HG03469 (cell line): ENCODE results near the gene SRGAP2C.
"Not testable (repeated sequence)": the region's sequence is repeated elsewhere in the genome, so short reads cannot be mapped to it uniquely, and the experiment has no call there.

Experiments used
- ATAC-seq: cut with Tn5 transposase; IDR thresholded peaks from one replicate; pipeline ENCODE4 v1.9.1; 2021; ENCODE audit warnings: mild to moderate bottlenecking, moderate library complexity, moderate number of reproducible peaks; ENCODE audit not compliant: unreplicated experiment

Gene SRGAP2C

GRCh38 chr1:121324726-121325125, 140.0 kb downstream of the SRGAP2C start:
- not testable (repeated sequence) for ATAC-seq

GRCh38 chr1:121332141-121332540, 147.4 kb downstream of the SRGAP2C start:
- not testable (repeated sequence) for ATAC-seq

- not testable (repeated sequence) for ATAC-seq
Observed at GRCh38 chr1:121332599-121333562, 148.1 kb downstream of the SRGAP2C start.

GRCh38 chr1:121337958-121338357, 153.2 kb downstream of the SRGAP2C start:
- peak; percentile 60 for ATAC-seq

- not testable (repeated sequence) for ATAC-seq
Observed at GRCh38 chr1:121339611-121340010, 154.8 kb downstream of the SRGAP2C start.

GRCh38 chr1:121343311-121343906, 158.6 kb downstream of the SRGAP2C start:
- not testable (repeated sequence) for ATAC-seq

- not testable (repeated sequence) for ATAC-seq
Observed at GRCh38 chr1:121344355-121344754, 159.6 kb downstream of the SRGAP2C start.

GRCh38 chr1:121346654-121347053, 161.9 kb downstream of the SRGAP2C start:
- not testable (repeated sequence) for ATAC-seq

GRCh38 chr1:121347476-121347875, 162.7 kb downstream of the SRGAP2C start:
- ATAC-seq: not testable (repeated sequence)

- ATAC-seq: not testable (repeated sequence)
Observed at GRCh38 chr1:121348115-121348514, 163.3 kb downstream of the SRGAP2C start.

GRCh38 chr1:121349332-121349967, 164.7 kb downstream of the SRGAP2C start:
- not testable (repeated sequence) for ATAC-seq

GRCh38 chr1:121355711-121356420, 171.1 kb downstream of the SRGAP2C start:
- ATAC-seq: not testable (repeated sequence)

GRCh38 chr1:121356819-121357218, 172.0 kb downstream of the SRGAP2C start:
- ATAC-seq: not testable (repeated sequence)

GRCh38 chr1:121360531-121360930, 175.8 kb downstream of the SRGAP2C start:
- ATAC-seq: not testable (repeated sequence)

- not testable (repeated sequence) for ATAC-seq
Observed at GRCh38 chr1:121361451-121362233, 176.9 kb downstream of the SRGAP2C start.

- ATAC-seq: not testable (repeated sequence)
Observed at GRCh38 chr1:121362234-121362883, 177.6 kb downstream of the SRGAP2C start.

- not testable (repeated sequence) for ATAC-seq
Observed at GRCh38 chr1:121365316-121365715, 180.5 kb downstream of the SRGAP2C start.

GRCh38 chr1:121365723-121366122, 180.9 kb downstream of the SRGAP2C start:
- ATAC-seq: peak; percentile 47

GRCh38 chr1:121366171-121366570, 181.4 kb downstream of the SRGAP2C start:
- ATAC-seq: not testable (repeated sequence)
